ENCODE data around the gene NUCB2.
A peak's percentile ranks its signal among the peaks of the same experiment; 100 is the strongest.

The NUCB2 gene

GRCh38 chr11:17343907-17344306 is 67.4 kb downstream of the NUCB2 start:
- DNase-seq = no peak

- no peak for DNase-seq
These were observed 71.1 kb downstream of the NUCB2 start for GRCh38 chr11:17347676-17348075.

- no peak for DNase-seq
These were observed 74.1 kb downstream of the NUCB2 start for GRCh38 chr11:17350455-17351171.

GRCh38 chr11:17351172-17351509 is 74.6 kb downstream of the NUCB2 start:
- DNase-seq = no peak

GRCh38 chr11:17351510-17352176 is 75.1 kb downstream of the NUCB2 start, which contains the start of gene NCR3LG1:
Gene NCR3LG1 (plus strand): TSS chr11:17351800. CDS start chr11:17351970, 170 bp downstream.
- peak; percentile 78 for DNase-seq

GRCh38 chr11:17352950-17353820 is 76.6 kb downstream of the NUCB2 start:
- peak; percentile 68 for DNase-seq

GRCh38 chr11:17353821-17354600 is 77.5 kb downstream of the NUCB2 start:
- DNase-seq = no peak

- DNase-seq = peak; percentile 81
These were observed 78.1 kb downstream of the NUCB2 start for GRCh38 chr11:17354601-17354991.

GRCh38 chr11:17366495-17366894 is 90.0 kb downstream of the NUCB2 start:
- peak; percentile 4 for DNase-seq

- DNase-seq = no peak
These were observed 92.0 kb downstream of the NUCB2 start for GRCh38 chr11:17368551-17368950.

- DNase-seq = no peak
These were observed 92.6 kb downstream of the NUCB2 start for GRCh38 chr11:17369094-17369493.

GRCh38 chr11:17369684-17370243 is 93.2 kb downstream of the NUCB2 start:
- DNase-seq = no peak

- no peak for DNase-seq
These were observed 95.1 kb downstream of the NUCB2 start for GRCh38 chr11:17371614-17372013.

GRCh38 chr11:17375547-17375946 is 99.0 kb downstream of the NUCB2 start:
- DNase-seq = no peak

GRCh38 chr11:17376493-17376892 is 100.0 kb downstream of the NUCB2 start:
- DNase-seq = no peak

- no peak for DNase-seq
These were observed 102.1 kb downstream of the NUCB2 start for GRCh38 chr11:17378655-17379054.

GRCh38 chr11:17379383-17380180 is 103.0 kb downstream of the NUCB2 start:
- DNase-seq = no peak

- no peak for DNase-seq
These were observed 104.6 kb downstream of the NUCB2 start for GRCh38 chr11:17381156-17381555.

Data from MV-4-11 (cell line).